ENCODE data around the gene PMEL. TPM values are rescaled to one million over a fixed set of nuclear protein-coding genes. Genes with fewer than 3 reads are reported as not detected.

PMEL gene
- total RNA-seq, 1 experiment from 2014 or later, result 7.6 TPM

DNA sequence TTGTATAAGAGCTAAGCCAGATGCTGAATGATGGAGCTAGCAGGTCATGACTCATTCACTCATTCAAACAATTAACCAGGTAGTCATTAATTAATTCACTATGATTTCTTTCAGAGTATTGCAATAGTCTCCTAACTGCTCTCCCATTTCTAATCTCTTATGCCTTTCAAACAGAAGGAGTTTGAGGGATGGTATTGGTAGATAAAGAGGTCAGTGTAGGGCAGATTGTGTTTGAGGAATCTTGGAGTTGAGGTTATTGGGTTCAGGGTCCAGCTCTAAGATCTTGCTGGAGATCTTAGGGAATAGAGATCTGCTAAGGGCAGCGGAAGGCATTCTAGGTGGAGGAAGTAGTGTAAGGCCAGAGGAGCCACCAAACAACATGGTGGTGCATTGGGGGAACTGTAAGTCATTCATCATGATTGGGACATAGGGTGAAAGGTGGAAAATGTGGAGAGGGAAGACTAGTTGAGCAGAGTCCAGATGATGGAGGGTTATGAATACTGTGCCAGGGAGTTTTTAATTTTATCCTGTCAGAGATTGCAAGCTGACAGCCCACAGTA lies 23.2 kb downstream of the PMEL start:
- no peak for DNase-seq (ENCODE audit: low spot score)

- DNase-seq (ENCODE audit: low spot score), result no peak
Observed at GRCh38 chr12:55942055-55942454, 23.8 kb downstream of the PMEL start.

GRCh38 chr12:55940065-55940732 lies 25.6 kb downstream of the PMEL start:
- DNase-seq (ENCODE audit: low spot score), result peak; percentile 91

- DNase-seq (ENCODE audit: low spot score), result no peak
Observed at GRCh38 chr12:55938826-55939501, 26.9 kb downstream of the PMEL start.

DNA sequence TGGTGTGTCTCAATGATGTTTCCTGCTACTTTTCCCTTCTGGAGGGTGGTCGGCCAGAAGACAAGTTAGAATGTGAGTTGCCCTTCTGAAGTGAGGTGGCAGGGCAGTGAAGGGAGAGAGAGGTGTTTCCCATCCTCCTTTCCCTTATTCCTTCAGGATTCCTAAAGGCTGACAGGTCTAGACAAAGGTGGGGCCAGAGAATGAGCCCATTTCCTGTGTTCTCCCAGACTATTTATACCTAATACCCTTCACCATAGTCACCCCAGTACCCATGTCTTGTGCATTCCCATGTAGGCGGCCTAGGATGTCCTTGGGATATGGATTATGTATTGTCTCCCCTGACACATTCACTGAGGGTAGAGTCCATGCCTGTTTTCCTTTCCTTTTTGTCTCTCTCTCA lies 27.9 kb downstream of the PMEL start:
- DNase-seq (ENCODE audit: low spot score), result no peak

GRCh38 chr12:55935738-55936151 lies 30.1 kb downstream of the PMEL start:
- no peak for DNase-seq (ENCODE audit: low spot score)

DNA sequence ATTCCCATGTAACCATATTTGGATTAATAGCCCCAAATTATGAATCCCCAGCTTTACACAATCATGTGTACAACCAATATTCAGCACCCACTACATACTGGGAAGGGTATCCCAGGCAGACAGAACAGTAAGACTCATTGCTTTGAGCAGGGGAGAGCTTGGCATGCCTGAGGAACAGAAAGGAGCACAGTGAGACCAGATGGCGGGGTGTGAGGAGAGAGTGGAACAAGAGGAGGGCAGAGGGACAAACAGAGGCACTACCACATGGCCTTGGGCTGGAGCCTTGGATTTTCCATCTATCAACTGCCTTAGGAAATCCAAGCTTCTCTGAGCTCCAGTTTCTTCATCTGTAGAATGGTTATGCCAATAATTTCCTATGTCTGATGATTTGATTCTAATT lies 31.1 kb downstream of the PMEL start:
- no peak for DNase-seq (ENCODE audit: low spot score)

- DNase-seq (ENCODE audit: low spot score), result no peak
Observed at GRCh38 chr12:55933799-55934742, 31.8 kb downstream of the PMEL start.

- DNase-seq (ENCODE audit: low spot score), result peak; percentile 28
Observed at GRCh38 chr12:55933169-55933798, 32.6 kb downstream of the PMEL start.

GRCh38 chr12:55932551-55932910 lies 33.3 kb downstream of the PMEL start:
- peak; percentile 26 for DNase-seq (ENCODE audit: low spot score)

DNA sequence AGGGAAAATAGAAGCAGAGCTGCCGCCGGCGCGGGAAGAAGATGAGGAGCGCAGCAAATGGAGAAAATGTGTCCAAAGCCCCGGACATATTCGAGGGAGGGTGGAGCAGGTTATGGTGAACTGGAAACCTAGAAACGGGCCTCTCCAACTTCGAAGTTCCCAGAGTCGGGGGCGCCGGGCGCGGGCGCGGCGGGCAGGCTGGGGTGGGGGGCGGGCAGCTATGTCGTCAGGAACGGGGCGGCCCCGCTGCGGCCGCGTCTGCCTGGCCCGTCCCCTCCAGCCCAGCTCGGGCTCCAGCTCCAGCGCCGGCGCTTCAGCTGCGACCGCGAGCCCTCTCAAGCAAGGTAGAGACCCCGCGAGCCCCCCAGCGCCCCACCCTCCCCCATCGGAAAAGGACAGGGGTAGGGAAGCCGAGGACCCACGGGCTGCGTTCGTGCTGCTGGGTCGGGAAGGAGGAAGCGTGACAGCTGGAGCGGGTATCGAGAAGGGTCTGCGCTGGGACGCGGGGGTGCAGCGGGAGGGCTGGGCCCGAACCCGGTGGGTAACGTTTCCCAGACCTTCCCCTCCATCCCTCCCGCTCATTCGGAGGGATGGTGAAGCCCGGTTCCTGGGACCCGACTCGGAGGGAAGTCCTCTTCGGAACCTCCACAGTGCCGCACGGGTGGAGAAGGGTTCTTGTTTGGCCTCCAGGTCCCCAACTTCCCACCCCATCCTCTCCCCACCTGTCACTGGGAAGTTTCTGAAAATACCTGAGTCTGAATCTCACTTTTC lies 33.9 kb downstream of the PMEL start:
- DNase-seq (ENCODE audit: low spot score), result no peak

DNA sequence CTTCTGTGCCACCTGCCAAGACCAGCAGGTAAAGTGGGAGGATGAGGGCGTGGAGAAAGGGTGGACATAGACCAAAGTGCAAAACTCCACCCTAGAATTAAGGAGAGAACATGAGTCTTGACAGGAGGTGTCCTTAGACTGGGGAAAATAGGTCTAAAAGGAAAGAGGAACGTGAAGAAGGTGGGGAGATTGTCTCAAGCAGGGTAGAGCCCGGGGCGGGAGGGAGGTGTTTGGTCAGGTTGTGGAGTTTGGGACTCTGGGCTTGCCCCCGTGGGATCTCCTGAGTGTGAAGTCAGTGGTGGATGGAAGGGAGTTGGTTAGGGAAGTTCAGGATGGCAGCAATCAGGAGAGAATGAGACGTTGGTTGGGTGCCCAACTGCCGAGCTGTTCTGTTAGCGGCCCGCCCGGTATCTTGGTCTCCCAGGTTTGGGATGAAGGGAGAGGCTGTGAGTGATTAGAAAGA lies 34.5 kb downstream of the PMEL start:
- DNase-seq (ENCODE audit: low spot score), result no peak

DNA sequence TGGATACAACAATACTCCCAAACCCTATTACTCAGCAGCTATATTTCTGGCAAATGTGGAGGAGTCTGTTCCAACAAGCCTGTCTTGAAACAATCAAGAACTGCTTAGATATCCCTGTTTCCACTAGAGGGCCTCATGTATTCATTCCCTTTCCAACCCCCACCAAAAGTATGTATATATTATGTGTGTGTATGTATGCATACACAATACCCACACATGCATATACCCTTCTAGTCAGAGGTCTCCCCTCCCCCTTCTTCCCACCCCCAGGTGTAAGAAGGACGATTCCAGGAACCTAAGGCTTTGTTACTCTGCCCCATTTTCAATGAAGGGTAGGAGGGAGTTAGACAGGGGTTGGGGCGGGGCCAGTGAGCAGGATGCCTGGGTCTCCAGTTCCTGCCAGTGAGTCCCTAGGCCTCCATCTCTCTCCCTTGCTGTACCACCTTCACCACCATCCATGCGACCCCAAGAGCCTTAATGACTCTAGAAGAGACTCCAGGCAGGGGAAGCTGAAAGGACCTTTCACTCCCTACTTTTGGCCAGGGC lies 35.0 kb downstream of the PMEL start, which contains the start of gene DGKA:
TSS of gene DGKA (plus strand) at position 392 of the 546 bp plus-strand sequence. CDS start 5,342 bp downstream, outside the sequence.
- peak; percentile 71 for DNase-seq (ENCODE audit: low spot score)

DNA sequence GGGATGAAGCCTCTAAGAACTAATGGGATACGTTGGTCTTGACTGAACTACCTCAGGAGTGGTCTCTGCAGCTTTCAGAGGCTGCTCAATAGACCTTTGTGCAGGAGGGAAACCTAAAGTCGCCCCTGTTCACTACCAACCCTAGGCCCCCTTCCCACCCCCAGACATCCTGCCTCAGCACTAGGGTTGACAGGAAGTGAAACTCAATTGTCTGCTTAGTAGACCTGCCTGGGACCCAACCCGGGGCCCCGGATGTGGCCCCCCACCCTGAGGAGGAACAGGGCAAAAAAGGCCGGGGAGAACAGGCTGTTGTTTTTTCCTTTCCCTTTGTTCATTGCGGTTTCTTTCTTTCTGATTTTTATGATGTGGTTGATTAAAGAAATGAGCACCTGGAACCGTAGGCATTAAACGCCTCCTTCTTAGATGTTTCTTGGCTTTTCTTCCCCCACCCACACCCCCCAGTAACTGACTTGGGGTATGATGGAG lies 36.5 kb downstream of the PMEL start:
- no peak for DNase-seq (ENCODE audit: low spot score)

DNA sequence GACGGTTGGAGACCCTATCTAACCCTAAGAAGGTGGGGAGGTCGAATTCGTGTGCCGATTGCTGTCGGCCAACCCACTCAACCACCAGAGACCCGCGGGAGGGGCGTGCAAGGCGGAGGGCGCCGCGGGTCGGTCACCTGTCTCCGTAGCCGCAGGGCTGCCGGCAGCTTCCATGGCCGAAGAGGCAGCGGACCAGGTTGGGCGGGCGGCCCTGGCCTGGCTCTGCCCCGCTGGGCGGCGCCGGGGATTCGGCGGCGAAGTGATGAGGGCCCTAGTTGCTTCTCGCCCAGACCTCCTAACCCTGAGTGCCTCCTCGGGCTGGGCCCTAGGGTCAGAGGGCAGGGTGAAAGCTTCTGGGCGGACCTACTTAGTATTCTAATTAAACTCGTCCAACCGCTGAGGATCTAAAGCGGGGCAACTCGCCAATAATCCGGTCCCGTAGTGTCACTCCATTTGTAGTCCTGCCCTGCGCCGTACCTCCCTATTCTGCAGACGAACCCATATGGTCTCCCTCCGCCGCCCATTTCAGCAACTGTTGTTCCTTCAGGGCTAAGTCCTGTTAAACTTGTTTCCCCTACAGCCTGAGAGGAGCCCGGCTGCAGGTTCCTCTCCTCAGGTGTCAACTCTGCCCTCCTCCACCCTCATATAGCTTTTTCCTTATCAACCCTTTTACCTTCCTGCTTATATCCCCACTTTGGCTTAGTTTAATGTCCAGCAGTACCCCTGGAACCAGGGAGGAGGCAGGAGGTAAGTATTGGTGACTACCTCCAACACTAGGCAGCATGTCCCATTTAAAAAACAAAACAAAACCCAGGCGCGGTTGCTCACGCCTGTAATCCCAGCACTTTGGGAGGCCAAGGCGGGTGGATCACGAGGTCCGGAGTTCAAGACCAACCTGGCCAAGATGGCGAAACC lies 38.0 kb downstream of the PMEL start, which contains the start of gene PYM1:
TSS of gene PYM1 (minus strand) at position 307 of the 915 bp plus-strand sequence. CDS start at position 174, 133 bp downstream.
- DNase-seq (ENCODE audit: low spot score), result peak; percentile 95

- DNase-seq (ENCODE audit: low spot score), result peak; percentile 93
Observed at GRCh38 chr12:55926738-55927587, 38.9 kb downstream of the PMEL start.

DNA sequence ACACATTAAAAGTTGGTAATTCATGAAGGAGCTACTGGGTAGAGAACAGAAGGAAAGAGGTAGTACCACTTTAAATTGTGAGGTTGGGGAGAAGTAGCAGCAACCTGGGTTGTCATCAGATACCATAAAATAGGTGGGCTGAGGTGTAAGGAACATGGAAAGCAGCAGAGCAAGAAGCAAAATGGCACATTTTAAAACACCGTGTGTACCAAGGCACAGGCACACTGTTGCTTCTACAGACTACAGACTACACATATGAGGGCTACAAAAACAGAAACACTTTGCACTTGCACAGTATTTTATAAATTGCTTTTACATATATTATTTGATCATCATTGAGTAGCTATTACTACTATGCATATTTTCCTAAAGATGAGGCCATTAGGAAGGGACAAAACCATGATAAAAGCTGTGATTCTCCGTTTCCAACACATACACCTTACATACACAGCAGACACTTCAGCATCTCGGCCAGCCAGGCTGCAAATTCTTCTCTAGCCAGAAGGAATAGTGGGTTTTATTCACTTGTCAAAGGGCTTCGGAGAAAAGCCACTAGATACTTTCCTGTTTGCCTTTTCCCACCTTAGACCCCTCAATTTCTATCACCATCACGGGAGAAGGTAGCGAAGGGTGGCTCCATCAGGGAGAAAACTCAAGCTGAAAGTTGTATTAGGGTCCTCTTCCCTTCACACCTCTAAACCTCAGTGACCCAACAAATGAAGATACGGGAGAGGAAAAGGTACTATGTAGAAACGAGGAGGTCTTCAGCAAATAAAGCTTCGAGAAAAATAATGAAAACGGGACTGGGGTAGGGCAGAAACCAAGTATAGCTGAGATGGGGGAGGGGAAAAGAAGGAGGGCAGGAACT lies 39.7 kb downstream of the PMEL start:
- DNase-seq (ENCODE audit: low spot score), result peak; percentile 23
